ENCODE results near the gene AP1M2. TPM values are rescaled to one million over a fixed set of nuclear protein-coding genes. Genes with fewer than 3 reads are reported as not detected.
"Not testable (repeated sequence)": the region's sequence is repeated elsewhere in the genome, so short reads cannot be mapped to it uniquely, and the experiment has no call there.

The AP1M2 gene
- total RNA-seq, 2 experiments from 2014 or later = not detected

DNA sequence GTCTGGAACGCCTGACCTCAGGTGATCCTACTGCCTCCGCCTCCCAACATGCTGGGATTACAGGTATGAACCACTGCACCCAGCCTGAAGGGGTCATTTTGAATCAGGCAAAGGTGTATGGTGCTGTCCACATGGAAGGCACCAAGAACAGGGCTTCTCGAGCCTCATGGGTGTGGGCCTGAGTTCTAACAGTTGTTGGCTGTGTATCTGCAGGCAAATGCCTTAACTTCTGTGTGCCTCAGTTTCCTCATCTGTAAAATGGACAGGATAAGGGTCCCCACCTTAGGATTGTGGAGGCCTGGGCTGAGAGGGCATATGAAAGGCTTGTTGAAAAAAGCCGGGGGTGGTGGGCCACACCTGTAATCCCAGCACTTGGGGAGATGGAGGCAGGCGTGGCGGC, 9.2 kb downstream of the AP1M2 start:
- H3K27ac Mint-ChIP-seq = no peak overlapping the region
- H3K9me3 Mint-ChIP-seq = no peaks in the 10 kb centered on the region
- no peaks in the 10 kb centered on the region for H3K36me3 Mint-ChIP-seq
- no peak overlapping the region for H3K4me3 Mint-ChIP-seq
- no peaks in the 10 kb centered on the region for H3K27me3 Mint-ChIP-seq
- peaks cover 8% of the 10 kb centered on the region for H3K4me1 Mint-ChIP-seq
- no peak for DNase-seq

DNA sequence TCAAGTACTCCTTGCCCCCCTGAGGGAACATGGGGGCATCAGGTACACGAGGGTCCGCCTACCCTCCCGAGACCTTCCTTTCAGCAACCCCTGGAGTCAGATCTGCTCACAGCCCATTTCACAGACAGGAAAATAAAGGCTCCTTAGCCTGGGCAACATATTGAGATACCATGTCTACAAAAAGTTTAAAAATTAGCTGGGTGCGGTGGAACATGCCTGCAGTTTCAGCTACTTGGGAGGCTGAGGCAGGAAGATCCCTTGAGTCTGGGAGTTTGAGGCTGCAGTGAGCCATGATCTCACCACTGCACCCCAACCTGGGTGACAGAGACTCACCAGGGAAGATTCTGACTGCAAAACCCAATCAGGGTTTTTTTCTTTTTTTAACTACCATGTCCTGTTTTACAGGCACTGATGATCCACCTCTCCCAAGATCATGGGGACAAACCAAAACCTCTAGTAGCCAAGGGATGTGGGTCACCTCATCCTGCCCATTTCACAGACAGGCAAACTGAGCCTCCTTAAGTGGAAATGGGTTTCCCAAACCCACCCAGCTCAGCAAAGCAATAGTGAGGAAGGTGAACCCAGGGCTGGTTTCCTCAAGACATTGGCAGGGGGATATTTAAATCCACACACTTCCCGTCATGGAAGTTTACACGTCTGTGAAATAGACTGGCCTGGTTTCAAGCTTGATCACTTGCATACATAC, 11.9 kb downstream of the AP1M2 start:
- Mint-ChIP-seq H3K9me3 (no peaks in the 10 kb centered on the region), H3K4me3 (no peak overlapping the region), H3K36me3 (peaks cover 1% of the 10 kb centered on the region), H3K27me3 (no peaks in the 10 kb centered on the region), H3K4me1 (peaks cover 6% of the 10 kb centered on the region), H3K27ac (no peak overlapping the region)
- DNase-seq = no peak

DNA sequence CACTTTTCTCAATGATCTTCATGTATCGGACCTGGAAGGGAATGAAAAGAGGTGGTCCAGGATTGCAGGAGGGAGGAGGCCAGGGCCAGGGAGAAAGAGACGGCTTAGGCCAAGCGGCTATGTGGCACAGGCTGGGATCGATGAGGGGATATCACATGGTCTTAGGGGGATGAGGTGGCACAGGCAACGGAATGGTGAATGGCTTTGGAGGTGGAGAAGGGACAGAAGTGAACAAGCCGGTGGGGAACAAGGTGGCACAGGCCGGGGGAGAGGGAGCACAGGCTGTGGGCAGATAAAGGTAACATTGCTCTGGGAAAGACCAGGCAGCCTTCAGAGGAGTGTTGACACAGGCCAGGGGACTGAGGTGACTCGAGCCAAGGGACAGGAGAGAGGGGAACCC, 12.7 kb downstream of the AP1M2 start:
- H3K27ac Mint-ChIP-seq = no peak overlapping the region
- H3K36me3 Mint-ChIP-seq = peaks cover 1% of the 10 kb centered on the region

GRCh38 chr19:10573793-10574192, 13.3 kb downstream of the AP1M2 start:
- H3K27me3 Mint-ChIP-seq, DNase-seq, H3K9me3 Mint-ChIP-seq, H3K4me3 Mint-ChIP-seq, H3K36me3 Mint-ChIP-seq, H3K27ac Mint-ChIP-seq, H3K4me1 Mint-ChIP-seq: not testable (repeated sequence)

More for the DNA sequence above, 12.7 kb downstream of the AP1M2 start:
- no peak for DNase-seq
- Mint-ChIP-seq H3K4me3 (no peak overlapping the region), H3K9me3 (no peaks in the 10 kb centered on the region), H3K4me1 (peaks cover 6% of the 10 kb centered on the region), H3K27me3 (no peaks in the 10 kb centered on the region)

DNA sequence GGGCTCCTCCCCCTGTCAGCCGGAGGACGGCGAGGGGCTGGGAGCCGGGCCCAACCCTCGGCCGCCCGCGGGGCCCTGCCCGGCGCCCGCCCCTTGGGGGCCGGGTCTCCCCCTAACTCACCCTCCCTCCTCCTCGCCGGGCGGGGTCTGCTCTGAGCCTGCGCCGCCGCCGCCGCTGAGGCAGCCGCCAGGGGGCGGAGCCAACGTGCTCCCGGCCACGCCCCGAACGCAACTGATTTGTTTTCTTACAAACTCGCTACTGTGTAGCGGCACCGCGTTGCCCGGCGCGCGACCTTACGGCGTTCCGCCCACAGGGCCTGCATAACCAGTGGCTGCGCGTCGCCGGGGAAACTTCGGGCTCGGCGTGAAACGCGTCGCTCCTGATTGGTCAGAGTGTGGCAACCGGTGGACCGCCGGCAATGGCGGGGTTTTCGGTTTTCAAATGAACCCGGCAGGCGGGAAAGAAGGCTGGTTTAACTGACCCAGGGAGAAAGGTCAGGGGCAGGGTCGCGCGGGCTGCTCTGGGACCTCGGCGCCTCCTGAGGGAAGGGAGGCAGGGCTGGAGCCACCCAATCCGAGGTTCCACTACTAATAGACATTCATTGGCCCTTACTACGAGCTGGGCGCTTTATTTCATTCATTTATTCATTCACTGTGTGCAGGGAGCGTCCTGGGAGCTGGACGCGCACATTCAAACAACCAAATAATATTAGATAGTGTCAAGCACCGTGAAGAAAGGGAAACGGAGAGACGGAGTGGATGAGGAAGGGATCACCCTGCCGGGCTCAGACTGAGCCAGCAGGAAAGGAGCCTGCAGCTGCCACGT, 18.1 kb downstream of the AP1M2 start, which contains the start of gene CDKN2D:
CDKN2D (minus strand) TSS at position 154 of the 826 bp plus-strand sequence. CDS start 326 bp downstream, outside the sequence.
- peaks cover 28% of the 10 kb centered on the region for H3K36me3 Mint-ChIP-seq
- peaks cover 27% of the 10 kb centered on the region for H3K4me1 Mint-ChIP-seq
- peak within 1 kb of the TSS; percentile 99 for H3K27ac Mint-ChIP-seq
- peak; percentile 100 for DNase-seq
- H3K9me3 Mint-ChIP-seq = no peaks in the 10 kb centered on the region
- peak within 1 kb of the TSS; percentile 91 for H3K4me3 Mint-ChIP-seq
- H3K27me3 Mint-ChIP-seq = no peaks in the 10 kb centered on the region

DNA sequence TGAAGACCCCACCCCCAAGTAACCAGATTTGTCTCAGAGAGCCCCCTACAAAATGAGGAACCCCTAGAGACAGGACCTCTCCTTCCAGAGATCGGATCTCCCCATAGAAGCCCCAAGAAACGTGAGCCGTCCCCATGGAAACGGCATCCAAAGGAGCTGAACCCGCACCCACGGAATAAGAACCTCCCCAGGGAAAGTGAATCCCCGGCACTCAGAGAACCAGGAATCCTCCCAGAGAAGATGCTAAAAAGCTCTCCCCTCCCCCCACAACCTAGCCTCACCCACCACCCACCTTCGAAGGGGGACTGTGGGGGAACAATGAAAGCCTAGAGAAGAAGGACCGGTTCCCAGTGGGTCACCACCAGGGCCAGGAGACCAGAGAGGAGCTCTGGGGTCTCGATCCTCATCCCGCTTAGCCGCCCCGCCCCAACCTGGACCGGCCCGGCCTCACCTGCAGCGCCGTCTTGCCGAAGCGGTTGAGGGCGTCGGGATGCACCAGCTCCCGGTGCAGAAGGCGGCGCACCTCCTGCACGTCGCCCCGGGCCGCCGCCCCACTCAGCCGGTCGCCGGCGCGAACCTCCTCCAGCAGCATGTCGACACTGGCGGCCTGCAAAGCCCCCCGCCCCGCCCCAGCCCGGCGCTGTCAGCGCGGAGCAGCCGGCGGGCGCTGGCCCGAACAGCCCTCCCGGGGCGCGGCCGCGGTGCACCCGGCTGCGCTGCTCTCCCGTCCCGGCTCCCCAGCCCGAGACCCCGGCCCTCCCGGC, 18.9 kb downstream of the AP1M2 start:
- Mint-ChIP-seq H3K4me3 (peak overlapping the region; percentile 91), H3K9me3 (no peaks in the 10 kb centered on the region), H3K36me3 (peaks cover 30% of the 10 kb centered on the region), H3K27ac (peak overlapping the region; percentile 96), H3K27me3 (no peaks in the 10 kb centered on the region), H3K4me1 (peaks cover 27% of the 10 kb centered on the region)
- peak; percentile 80 for DNase-seq

DNA sequence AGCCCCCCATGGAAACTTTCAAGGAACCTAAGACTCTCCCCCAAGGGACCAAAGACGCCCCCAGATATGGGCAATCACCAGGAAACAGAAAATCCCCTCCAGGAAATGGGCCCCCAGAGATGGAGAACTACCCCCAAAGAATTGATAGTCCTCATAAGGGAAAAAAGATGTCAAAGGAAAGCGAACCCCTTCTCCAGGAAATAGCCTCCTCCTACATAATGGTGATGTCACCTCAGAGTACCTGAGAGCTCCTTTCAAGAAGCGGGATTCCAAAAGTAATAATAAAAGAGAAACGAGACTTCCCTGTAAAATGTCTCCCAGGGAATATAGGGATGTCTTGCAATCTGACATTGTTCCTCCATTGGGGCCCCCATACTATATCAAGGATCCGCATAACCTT, 19.5 kb downstream of the AP1M2 start:
- H3K36me3 Mint-ChIP-seq = peaks cover 31% of the 10 kb centered on the region
- H3K9me3 Mint-ChIP-seq = no peaks in the 10 kb centered on the region
- peak; percentile 40 for DNase-seq
- H3K27ac Mint-ChIP-seq = peak overlapping the region; percentile 96
- peak overlapping the region; percentile 91 for H3K4me3 Mint-ChIP-seq
- peaks cover 27% of the 10 kb centered on the region for H3K4me1 Mint-ChIP-seq
- H3K27me3 Mint-ChIP-seq = no peaks in the 10 kb centered on the region

DNA sequence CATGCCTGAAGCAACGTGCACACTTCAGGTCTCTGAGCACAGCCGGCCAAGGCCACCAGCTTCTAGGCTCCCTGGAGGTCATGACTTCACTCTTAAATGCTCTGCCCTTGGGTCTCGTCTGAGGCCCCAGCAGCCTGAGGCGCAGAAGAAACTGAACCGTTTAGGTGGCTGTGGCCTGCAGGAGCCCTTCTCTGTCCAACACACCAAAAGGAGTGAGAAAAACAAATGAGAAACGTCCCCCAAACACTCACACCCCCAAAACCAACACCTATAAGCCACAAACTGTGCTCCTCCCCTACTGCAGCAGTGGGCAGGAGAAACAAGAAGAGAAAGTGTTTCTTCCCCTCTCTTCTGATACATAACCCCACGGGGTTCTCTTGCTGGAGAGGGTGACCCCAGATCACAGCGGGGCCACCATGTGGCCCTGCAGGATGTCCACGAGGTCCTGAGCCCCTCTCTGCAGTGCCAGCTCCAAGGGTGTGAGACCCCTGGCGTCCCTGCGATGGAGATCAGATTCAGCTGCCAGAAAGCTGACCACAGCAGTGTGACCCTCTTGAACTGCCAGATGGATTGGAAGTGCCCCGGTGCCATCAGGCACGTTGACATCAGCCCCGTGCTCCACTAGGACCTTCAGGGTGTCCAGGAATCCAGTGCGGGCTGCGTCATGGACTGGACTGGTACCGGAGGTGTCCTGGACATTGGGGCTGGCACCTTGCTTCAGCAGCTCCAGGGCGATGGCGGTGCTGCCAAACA, 20.3 kb downstream of the AP1M2 start:
- Mint-ChIP-seq H3K4me1 (peaks cover 23% of the 10 kb centered on the region), H3K27me3 (no peaks in the 10 kb centered on the region), H3K9me3 (no peaks in the 10 kb centered on the region), H3K27ac (peak overlapping the region; percentile 96), H3K4me3 (peak overlapping the region; percentile 91), H3K36me3 (peaks cover 36% of the 10 kb centered on the region)
- DNase-seq = peak; percentile 77

- Mint-ChIP-seq H3K9me3 (no peaks in the 10 kb centered on the region), H3K4me1 (peaks cover 23% of the 10 kb centered on the region), H3K27me3 (no peaks in the 10 kb centered on the region), H3K27ac (peak overlapping the region; percentile 96), H3K4me3 (peak overlapping the region; percentile 91), H3K36me3 (peaks cover 41% of the 10 kb centered on the region)
- DNase-seq = no peak
Observed at GRCh38 chr19:10566408-10566657, 20.8 kb downstream of the AP1M2 start.

DNA sequence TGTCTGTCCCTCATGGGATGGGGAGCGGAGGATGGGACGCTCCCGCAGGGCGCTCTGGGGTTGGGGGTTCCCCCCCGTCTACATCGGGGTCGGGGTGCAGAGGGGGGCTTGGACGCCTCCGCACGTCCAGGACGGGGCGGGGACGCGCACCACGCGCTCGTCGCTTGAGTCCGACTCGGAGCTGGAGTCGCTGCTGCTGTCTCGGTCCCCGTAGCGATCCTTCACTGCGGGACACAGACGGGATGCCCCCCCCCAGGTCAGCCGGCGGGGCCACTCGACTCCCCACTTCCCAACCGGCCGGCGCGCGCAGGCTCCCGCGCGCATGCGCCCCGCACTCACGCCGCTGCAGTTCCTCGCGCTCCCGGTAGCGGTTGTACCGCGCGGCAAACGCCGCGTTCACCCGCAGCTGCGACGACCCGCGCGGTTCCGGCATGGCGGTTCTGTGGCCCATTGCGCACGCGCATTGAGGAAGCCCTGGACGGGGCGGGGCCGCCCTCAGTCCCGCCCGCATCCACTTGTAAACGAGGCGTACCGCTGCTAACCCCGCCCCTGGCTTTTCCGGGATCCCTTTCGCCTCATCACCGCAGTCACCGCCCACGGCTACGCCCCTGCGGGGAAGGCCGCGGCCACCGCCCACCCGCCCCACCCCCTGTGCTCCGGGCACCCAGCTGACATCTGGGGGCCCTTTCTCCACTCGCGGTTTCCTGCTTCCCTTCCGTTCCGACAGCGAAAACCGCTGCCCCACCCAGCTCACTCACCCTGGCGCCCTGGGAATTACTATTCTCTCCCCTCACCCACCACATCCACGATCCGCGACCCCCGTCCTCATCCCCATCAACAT, 21.3 kb downstream of the AP1M2 start, which contains the start of gene KRI1:
KRI1 (minus strand) TSS at position 444 of the 841 bp plus-strand sequence; CDS start at position 433, 11 bp downstream.
- Mint-ChIP-seq H3K27ac (peak within 1 kb of the TSS; percentile 96), H3K36me3 (peaks cover 46% of the 10 kb centered on the region), H3K9me3 (no peaks in the 10 kb centered on the region), H3K4me1 (peaks cover 23% of the 10 kb centered on the region), H3K4me3 (peak within 1 kb of the TSS; percentile 91), H3K27me3 (no peaks in the 10 kb centered on the region)
- DNase-seq = peak; percentile 99

DNA sequence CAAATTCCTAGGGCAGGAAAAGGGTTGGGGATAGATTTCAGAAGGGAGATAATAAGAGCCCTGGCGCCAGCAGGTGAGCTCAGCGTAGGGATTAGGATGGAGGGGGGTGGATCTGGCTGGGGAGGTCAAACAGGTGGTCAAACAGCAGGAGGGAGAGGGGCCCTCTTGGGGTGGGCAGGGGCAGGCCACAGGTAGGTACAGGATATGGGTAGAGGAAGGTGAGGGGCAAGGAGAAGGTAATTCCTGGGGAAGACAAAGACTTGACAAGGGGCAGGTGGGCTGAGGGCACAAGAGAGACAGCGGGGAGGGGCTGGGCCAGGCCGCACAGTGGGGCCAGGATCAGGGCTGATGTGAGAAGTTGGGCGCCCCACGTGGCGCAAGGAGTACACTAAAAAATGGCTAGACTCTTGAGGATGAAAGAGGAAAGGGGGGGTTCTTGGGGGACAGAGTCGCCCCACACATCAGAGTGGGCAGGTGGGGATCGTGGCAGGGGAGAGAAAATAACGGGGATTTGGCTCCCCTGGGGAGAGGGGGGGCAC, 22.0 kb downstream of the AP1M2 start:
- no peaks in the 10 kb centered on the region for H3K9me3 Mint-ChIP-seq
- H3K4me1 Mint-ChIP-seq = peaks cover 23% of the 10 kb centered on the region
- H3K36me3 Mint-ChIP-seq = peaks cover 48% of the 10 kb centered on the region
- DNase-seq = peak; percentile 69
- peak overlapping the region; percentile 96 for H3K27ac Mint-ChIP-seq
- H3K27me3 Mint-ChIP-seq = no peaks in the 10 kb centered on the region
- H3K4me3 Mint-ChIP-seq = peak overlapping the region; percentile 91

GRCh38 chr19:10562609-10563008, 24.5 kb downstream of the AP1M2 start:
- Mint-ChIP-seq H3K4me3 (no peak overlapping the region), H3K27ac (no peak overlapping the region), H3K27me3 (no peaks in the 10 kb centered on the region), H3K4me1 (peaks cover 23% of the 10 kb centered on the region), H3K36me3 (peaks cover 56% of the 10 kb centered on the region), H3K9me3 (no peaks in the 10 kb centered on the region)
- no peak for DNase-seq

GRCh38 chr19:10560154-10560553, 27.0 kb downstream of the AP1M2 start:
- H3K36me3 Mint-ChIP-seq = peaks cover 44% of the 10 kb centered on the region
- DNase-seq = no peak

More at GRCh38 chr19:10560154-10560553, 27.0 kb downstream of the AP1M2 start:
- H3K27me3 Mint-ChIP-seq = no peaks in the 10 kb centered on the region
- H3K27ac Mint-ChIP-seq = no peak overlapping the region
- H3K4me1 Mint-ChIP-seq = peaks cover 19% of the 10 kb centered on the region
- no peak overlapping the region for H3K4me3 Mint-ChIP-seq
- no peaks in the 10 kb centered on the region for H3K9me3 Mint-ChIP-seq

Measured in activated naive CD8-positive, alpha-beta T cell treated with anti-CD3 and anti-CD28 coated beads for 36 hours (primary cell).